H1 (cell line): ENCODE results near the gene NDUFS7. TPM values are rescaled to one million over a fixed set of nuclear protein-coding genes. Genes with fewer than 3 reads are reported as not detected.

Experiments
- polyA plus RNA-seq, 7 experiments: library from polyadenylated mRNA; depleted of rRNA in 3 of 7; stranded (reverse) in 5 of 7; unstranded in 2 of 7; fragments of >200 nt in 5 of 7; fragments of 200-250 nt in 2 of 7; gene quantifications; 1 replicate in 5 of 7; 2 replicates in 1 of 7; 4 replicates in 1 of 7; pipeline versions ENCODE4 v1.2.1 to v1.2.3, GENCODE V29; 2011 to 2013; ENCODE audit warnings: missing spikeins in 2 of 7, mixed read lengths in 2 of 7
- total RNA-seq: library from RNA; stranded (reverse); fragmentation: NEBNext Ultra II Directional; extraction: Animal tissue kit (Norgen Biotek cat#: 25700); gene quantifications from 2 replicates; pipeline ENCODE4 v1.2.1, GENCODE V29; 2021
- TF ChIP-seq, protein P1 (sequence below): IDR thresholded peaks from 2 replicates; pipeline ENCODE4 v1.6.1; 2011; ENCODE audit warnings: low read length, improper control_type of control experiment

Gene NDUFS7
- total and polyA plus RNA-seq, 2 of the 8 experiments (the other 6 are each of a cell fraction or from before 2014, with no cell fraction given) = 78.1 to 309 TPM

DNA sequence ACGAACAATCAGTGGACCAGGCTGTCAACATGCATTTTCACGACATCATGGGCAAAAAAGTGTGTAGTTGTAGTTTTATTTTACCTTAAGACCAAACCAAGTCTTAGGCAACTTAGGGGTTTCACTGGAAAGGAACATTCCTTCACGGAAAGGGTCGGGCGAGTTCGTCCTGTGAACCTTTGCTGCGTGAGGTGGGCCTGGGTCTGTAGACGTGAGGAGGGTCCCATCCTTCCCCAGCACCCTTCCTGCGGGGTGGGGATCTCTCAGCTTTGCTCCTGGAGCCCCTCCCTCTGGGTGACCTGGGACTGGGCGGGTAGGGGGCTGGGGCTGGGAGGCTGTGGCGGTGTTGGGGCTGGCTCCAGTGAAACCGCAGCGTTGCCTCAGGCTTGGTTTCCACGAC lies 42.2 kb downstream of the NDUFS7 start (continued):
- TF ChIP-seq, protein P1, sequence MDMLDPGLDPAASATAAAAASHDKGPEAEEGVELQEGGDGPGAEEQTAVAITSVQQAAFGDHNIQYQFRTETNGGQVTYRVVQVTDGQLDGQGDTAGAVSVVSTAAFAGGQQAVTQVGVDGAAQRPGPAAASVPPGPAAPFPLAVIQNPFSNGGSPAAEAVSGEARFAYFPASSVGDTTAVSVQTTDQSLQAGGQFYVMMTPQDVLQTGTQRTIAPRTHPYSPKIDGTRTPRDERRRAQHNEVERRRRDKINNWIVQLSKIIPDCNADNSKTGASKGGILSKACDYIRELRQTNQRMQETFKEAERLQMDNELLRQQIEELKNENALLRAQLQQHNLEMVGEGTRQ = no peak
